Lower lobe of right lung (tissue), 2 donors: ENCODE results near the gene SNCA. TPM values are rescaled to one million over a fixed set of nuclear protein-coding genes. Genes with fewer than 3 reads are reported as not detected.

ENCODE experiments used
- ATAC-seq, 2 donors: fragments of 200-7000 bp; cut with Tn5 transposase; one replicate each; pipeline ENCODE4 v1.9.1; 2020 to 2022; ENCODE audit warnings: mild to moderate bottlenecking in 2 of 2, moderate library complexity in 2 of 2
- DNase-seq: peaks from one replicate; pipeline ENCODE4 v3.0.0-alpha.2; 2020
- H3K27ac ChIP-seq: fragments of 200-600 bp; one replicate; pipeline ENCODE4 v1.8.0; 2022
- H3K27me3 ChIP-seq: fragments of 200-600 bp; one replicate; pipeline ENCODE4 v1.8.0; 2022; ENCODE audit warnings: low read depth
- H3K36me3 ChIP-seq: fragments of 200-600 bp; one replicate; pipeline ENCODE4 v1.8.0; 2022; ENCODE audit warnings: mild to moderate bottlenecking
- H3K4me1 ChIP-seq: fragments of 200-600 bp; one replicate; pipeline ENCODE4 v1.8.0; 2022
- H3K4me3 ChIP-seq: fragments of 200-600 bp; one replicate; pipeline ENCODE4 v1.8.0; 2022; ENCODE audit warnings: mild to moderate bottlenecking
- H3K9me3 ChIP-seq: fragments of 200-600 bp; one replicate; pipeline ENCODE4 v1.8.0; 2022
- CTCF ChIP-seq: fragments of 200-600 bp; IDR thresholded peaks from one replicate; pipeline ENCODE4 v1.8.0; 2022; ENCODE audit warnings: antibody characterized with exemption, mild to moderate bottlenecking
- intact Hi-C: fragments of 100-400 bp; cut with DNase I; formaldehyde crosslinking; loops from one replicate; pipeline ENCODE4 v1.11.0; 2022
- total RNA-seq: library from RNA; stranded (reverse); fragmentation: NEBNext Ultra II Directional; extraction: Animal tissue kit (Norgen Biotek cat#: 25700); gene quantifications from one replicate; pipeline ENCODE4 v1.2.1, GENCODE V29; 2021
- donor health status: DM: no; HTN: yes; CAD: no; lungs with severe emphysema.

SNCA gene
- total RNA-seq, 1 donor from 2014 or later = 7.8 TPM

GRCh38 chr4:89757154-89757719 lies 79.7 kb downstream of the SNCA start:
- intact Hi-C loops = no loop called here
- Histone ChIP-seq H3K4me1 (no peaks in the 10 kb centered on the region), H3K27ac (no peak overlapping the region), H3K9me3 (no peaks in the 10 kb centered on the region), H3K4me3 (no peak overlapping the region), H3K36me3 (no peaks in the 10 kb centered on the region), H3K27me3 (no peaks in the 10 kb centered on the region)
- DNase-seq (no peak), ATAC-seq (no peak)
- no peak for TF ChIP-seq CTCF

- Histone ChIP-seq H3K27me3 (no peaks in the 10 kb centered on the region), H3K4me1 (no peaks in the 10 kb centered on the region), H3K27ac (no peak overlapping the region), H3K36me3 (no peaks in the 10 kb centered on the region), H3K4me3 (no peak overlapping the region), H3K9me3 (no peaks in the 10 kb centered on the region)
- no peak for DNase-seq
- no peak for ATAC-seq
- no peak for TF ChIP-seq CTCF
- intact Hi-C loops = no loop called here
These were observed 81.7 kb downstream of the SNCA start for GRCh38 chr4:89755220-89755619.

GRCh38 chr4:89754531-89754930 lies 82.4 kb downstream of the SNCA start:
- Histone ChIP-seq H3K4me1 (no peaks in the 10 kb centered on the region), H3K27ac (no peak overlapping the region), H3K36me3 (no peaks in the 10 kb centered on the region), H3K4me3 (no peak overlapping the region), H3K9me3 (no peaks in the 10 kb centered on the region), H3K27me3 (no peaks in the 10 kb centered on the region)
- intact Hi-C loops = no loop called here
- TF ChIP-seq CTCF = no peak
- DNase-seq (no peak), ATAC-seq (no peak)

GRCh38 chr4:89753601-89754066 lies 83.3 kb downstream of the SNCA start:
- H3K4me1 ChIP-seq = no peaks in the 10 kb centered on the region
- ATAC-seq (peak; percentile 50 to 65), DNase-seq (no peak)
- intact Hi-C loops = no loop called here
- no peaks in the 10 kb centered on the region for H3K9me3 ChIP-seq
- no peak for TF ChIP-seq CTCF
- peak overlapping the region; percentile 59 for H3K27ac ChIP-seq
- H3K4me3 ChIP-seq = no peak overlapping the region
- no peaks in the 10 kb centered on the region for H3K27me3 ChIP-seq
- H3K36me3 ChIP-seq = no peaks in the 10 kb centered on the region

- ATAC-seq = no peak
- DNase-seq = no peak
- no peak overlapping the region for H3K4me3 ChIP-seq
- no peaks in the 10 kb centered on the region for H3K36me3 ChIP-seq
- H3K9me3 ChIP-seq = no peaks in the 10 kb centered on the region
- TF ChIP-seq CTCF = no peak
- peak overlapping the region; percentile 59 for H3K27ac ChIP-seq
- H3K4me1 ChIP-seq = no peaks in the 10 kb centered on the region
- H3K27me3 ChIP-seq = no peaks in the 10 kb centered on the region
- intact Hi-C loops = no loop called here
These were observed 83.9 kb downstream of the SNCA start for GRCh38 chr4:89752932-89753598.
